ENCODE results near the gene GTF3C4.

GRCh38 chr9:132731230-132731629, 61.0 kb downstream of the GTF3C4 start:
- TF ChIP-seq POLR2AphosphoS5 (IDR thresholded peaks at IDR 0.05; ENCODE audit: borderline replicate concordance, low read depth, low read length) (no peak), EZH2 (IDR thresholded peaks at IDR 0.05) (no peak), FOXP2 (optimal IDR thresholded peaks at IDR 0.05; ENCODE audit: control extremely low read depth, extremely low read length, insufficient read depth) (no peak)

All from SK-N-MC (cell line).